Spleen (tissue), 11 donors: ENCODE measurements around the gene DVL2. TPM values are rescaled to one million over a fixed set of nuclear protein-coding genes. Genes with fewer than 3 reads are reported as not detected.

Source experiments
- DNase-seq: peaks from one replicate; pipeline ENCODE4 v3.0.0-alpha.2; 2020
- H3K27ac ChIP-seq, 8 donors: fragments of 200-600 bp; sonication (generic) in 7 of 8; 1 replicate in 4 of 8; 2 replicates in 4 of 8; pipeline versions ENCODE4 v1.5.0 to v1.8.0; 2016 to 2021; ENCODE audit warnings: inconsistent platforms in 4 of 8, mild to moderate bottlenecking in 4 of 8, moderate library complexity in 1 of 8
- H3K27me3 ChIP-seq, 7 donors: fragments of 200-600 bp; sonication (generic) in 6 of 7; replicated peaks in 1 of 7; 1 replicate in 4 of 7; 2 replicates in 3 of 7; pipeline versions ENCODE4 v1.5.0 to v1.8.0; 2016 to 2021; ENCODE audit warnings: inconsistent platforms in 3 of 7, mild to moderate bottlenecking in 1 of 7
- H3K36me3 ChIP-seq, 6 donors: fragments of 200-600 bp; sonication (generic) in 5 of 6; 1 replicate in 4 of 6; 2 replicates in 2 of 6; pipeline versions ENCODE4 v1.5.0 to v1.8.0; 2016 to 2021; ENCODE audit warnings: inconsistent platforms in 2 of 6
- H3K4me1 ChIP-seq, 6 donors: fragments of 200-600 bp; sonication (generic) in 5 of 6; 1 replicate in 3 of 6; 2 replicates in 3 of 6; pipeline versions ENCODE4 v1.5.0 to v1.8.0; 2016 to 2021; ENCODE audit warnings: inconsistent platforms in 3 of 6
- H3K4me3 ChIP-seq, 8 donors: fragments of 200-600 bp; sonication (generic) in 7 of 8; 1 replicate in 4 of 8; 2 replicates in 4 of 8; pipeline versions ENCODE4 v1.5.0 to v1.8.0; 2016 to 2021; ENCODE audit warnings: inconsistent platforms in 4 of 8, mild to moderate bottlenecking in 4 of 8, moderate library complexity in 2 of 8
- H3K9me3 ChIP-seq, 8 donors: fragments of 200-600 bp; sonication (generic) in 7 of 8; 1 replicate in 4 of 8; 2 replicates in 4 of 8; pipeline versions ENCODE4 v1.5.0 to v1.8.0; 2016 to 2021; ENCODE audit warnings: inconsistent platforms in 4 of 8
- POLR2A ChIP-seq, 3 donors: fragments of 450-650 bp; IDR thresholded peaks; one replicate each; pipeline ENCODE4 v1.5.1; 2017; ENCODE audit warnings: antibody characterized with exemption in 3 of 3, mild to moderate bottlenecking in 1 of 3
- POLR2AphosphoS5 ChIP-seq, 3 donors: sonication (generic); formaldehyde crosslinking; IDR thresholded peaks; one replicate each; pipeline ENCODE4 v1.5.1; 2017; ENCODE audit warnings: antibody characterized with exemption in 3 of 3
- WGBS, 5 donors: extraction: QIAGEN DNeasy Blood & Tissue Kit in 3 of 5; methylation state at CpG; one replicate each; pipeline versions ENCODE4 v1.1.5 to v1.1.7; 2013 to 2018; 5-methylcytosine and 5-hydroxymethylcytosine counted together
- intact Hi-C: fragments of 100-400 bp; cut with DNase I; formaldehyde crosslinking; loops from one replicate; pipeline ENCODE4 v1.15.0; 2023; ENCODE audit warnings: low total_unique reads
- polyA plus RNA-seq, 3 donors: library from polyadenylated mRNA; stranded (reverse); fragments of 200-250 nt; gene quantifications; one replicate each; pipeline ENCODE4 v1.2.1, GENCODE V29; 2013
- total RNA-seq, 7 donors: library from RNA; depleted of rRNA in 3 of 7; stranded (reverse); fragments of >200 nt in 3 of 7; fragmentation: NEBNext Ultra II Directional in 4 of 7; extraction: Animal tissue kit (Norgen Biotek cat#: 25700) in 4 of 7; gene quantifications; one replicate each; pipeline versions ENCODE4 v1.1.0 to v1.2.1, GENCODE V29; 2016 to 2021
- TF ChIP-seq, protein P1 (sequence below), 11 experiments: fragments of 200-600 bp in 7 of 11; fragments of 450-650 bp in 4 of 11; sonication (generic) in 4 of 11; IDR thresholded peaks in 8 of 11; conservative IDR thresholded peaks in 3 of 11; 1 replicate in 7 of 11; 2 replicates in 4 of 11; pipeline versions ENCODE4 v1.4.0 to v1.8.0; 2016 to 2021; ENCODE audit warnings: antibody characterized with exemption in 11 of 11, inconsistent platforms in 4 of 11, mild to moderate bottlenecking in 1 of 11
- donor health status: healthy with polysubstance abuse.
- donor health status: DM: no; HTN: no; CAD: no; lungs with moderate emphysema.
- donor health status: DM: no; HTN: no; CAD: no.
- donor health status: Bipolar disorder and iron deficiency.
- donor health status: healthy.
- donor health status: DM: no; HTN: no; CAD: no.
- donor health status: DM: yes; HTN: yes; CAD: no.

Gene DVL2
- total and polyA plus RNA-seq, 10 donors: 9.8 to 48.0 (median 37.7) TPM

DNA sequence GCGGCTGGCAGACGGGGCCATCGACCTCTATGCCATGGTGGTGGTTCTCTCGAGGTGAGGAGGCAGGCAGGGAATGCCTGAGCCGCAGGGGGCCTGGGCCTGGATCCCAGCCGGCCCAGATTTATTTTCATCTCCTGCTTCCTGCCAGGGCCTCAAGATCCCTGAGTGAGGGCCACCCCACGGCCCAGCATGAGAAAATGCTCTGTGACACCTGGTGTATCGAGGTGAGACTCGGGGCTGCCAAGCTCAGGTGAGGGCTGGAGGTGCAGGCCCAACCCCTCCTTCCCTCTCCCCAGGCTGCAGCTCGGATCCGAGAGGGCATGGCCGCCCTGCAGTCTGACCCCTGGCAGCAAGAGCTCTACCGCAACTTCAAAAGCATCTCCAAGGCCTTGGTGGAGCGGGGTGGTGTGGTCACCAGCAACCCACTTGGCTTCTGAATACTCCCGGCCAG, 9.6 kb downstream of the DVL2 start:
- TF ChIP-seq POLR2AphosphoS5 (IDR thresholded peaks at IDR 0.05): peak in 2 of 3 donors; percentile 7 to 47
- TF ChIP-seq POLR2A (IDR thresholded peaks at IDR 0.05): no peak
- Histone ChIP-seq H3K27me3 (no peaks in the 10 kb centered on the region), H3K36me3 (peaks cover 0 to 89% (median 76%) of the 10 kb centered on the region in 6 donors), H3K4me3 (no peak overlapping the region), H3K4me1 (peaks cover 9 to 36% (median 19%) of the 10 kb centered on the region in 6 donors), H3K9me3 (no peaks in the 10 kb centered on the region), H3K27ac (peak overlapping the region in 1 of 8 donors; percentile 38)
- DNase-seq: no peak
- 68 to 85% (median 79%) methylated on average over 8 to 15 of the region's 15 CpGs for WGBS, 5 donors
- intact Hi-C loops: no loop called here

DNA sequence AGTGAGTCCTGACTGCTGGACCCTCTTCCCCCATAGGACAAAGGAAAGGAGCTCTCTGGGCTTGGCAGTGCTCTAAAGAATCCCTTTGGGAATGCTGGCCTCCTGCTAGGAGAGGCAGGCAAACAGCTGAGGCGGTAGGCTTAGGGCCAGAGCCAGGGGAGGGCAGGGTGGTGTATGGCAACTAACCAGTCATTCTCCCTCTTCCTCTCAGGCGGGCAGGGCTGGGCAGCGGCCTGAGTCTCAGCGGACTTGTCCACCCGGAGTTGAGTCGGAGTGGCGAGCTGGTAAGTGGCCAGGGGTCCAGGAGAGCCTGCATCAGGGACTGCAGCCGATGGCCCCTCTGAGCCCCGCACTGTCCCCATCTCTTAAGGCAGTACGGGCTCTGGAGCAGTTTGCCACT, 10.2 kb downstream of the DVL2 start:
- Histone ChIP-seq H3K4me1 (peaks cover 14 to 42% (median 24%) of the 10 kb centered on the region in 6 donors), H3K9me3 (no peaks in the 10 kb centered on the region), H3K27me3 (no peaks in the 10 kb centered on the region), H3K27ac (peak overlapping the region in 1 of 8 donors; percentile 38), H3K4me3 (no peak overlapping the region), H3K36me3 (peaks cover 0 to 83% (median 70%) of the 10 kb centered on the region in 6 donors)
- intact Hi-C loops: no loop called here
- no peak for DNase-seq
- WGBS, 5 donors: 78 to 93% (median 91%) methylated on average over 9 to 10 of the region's 10 CpGs
- TF ChIP-seq, protein P1, sequence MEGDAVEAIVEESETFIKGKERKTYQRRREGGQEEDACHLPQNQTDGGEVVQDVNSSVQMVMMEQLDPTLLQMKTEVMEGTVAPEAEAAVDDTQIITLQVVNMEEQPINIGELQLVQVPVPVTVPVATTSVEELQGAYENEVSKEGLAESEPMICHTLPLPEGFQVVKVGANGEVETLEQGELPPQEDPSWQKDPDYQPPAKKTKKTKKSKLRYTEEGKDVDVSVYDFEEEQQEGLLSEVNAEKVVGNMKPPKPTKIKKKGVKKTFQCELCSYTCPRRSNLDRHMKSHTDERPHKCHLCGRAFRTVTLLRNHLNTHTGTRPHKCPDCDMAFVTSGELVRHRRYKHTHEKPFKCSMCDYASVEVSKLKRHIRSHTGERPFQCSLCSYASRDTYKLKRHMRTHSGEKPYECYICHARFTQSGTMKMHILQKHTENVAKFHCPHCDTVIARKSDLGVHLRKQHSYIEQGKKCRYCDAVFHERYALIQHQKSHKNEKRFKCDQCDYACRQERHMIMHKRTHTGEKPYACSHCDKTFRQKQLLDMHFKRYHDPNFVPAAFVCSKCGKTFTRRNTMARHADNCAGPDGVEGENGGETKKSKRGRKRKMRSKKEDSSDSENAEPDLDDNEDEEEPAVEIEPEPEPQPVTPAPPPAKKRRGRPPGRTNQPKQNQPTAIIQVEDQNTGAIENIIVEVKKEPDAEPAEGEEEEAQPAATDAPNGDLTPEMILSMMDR (IDR thresholded peaks at IDR 0.05 in 8 of 11, conservative IDR thresholded peaks at IDR 0.05 in 3 of 11): no peak
- TF ChIP-seq POLR2AphosphoS5 (IDR thresholded peaks at IDR 0.05): peak; percentile 23 to 66 (median 42)
- no peak for TF ChIP-seq POLR2A (IDR thresholded peaks at IDR 0.05)

DNA sequence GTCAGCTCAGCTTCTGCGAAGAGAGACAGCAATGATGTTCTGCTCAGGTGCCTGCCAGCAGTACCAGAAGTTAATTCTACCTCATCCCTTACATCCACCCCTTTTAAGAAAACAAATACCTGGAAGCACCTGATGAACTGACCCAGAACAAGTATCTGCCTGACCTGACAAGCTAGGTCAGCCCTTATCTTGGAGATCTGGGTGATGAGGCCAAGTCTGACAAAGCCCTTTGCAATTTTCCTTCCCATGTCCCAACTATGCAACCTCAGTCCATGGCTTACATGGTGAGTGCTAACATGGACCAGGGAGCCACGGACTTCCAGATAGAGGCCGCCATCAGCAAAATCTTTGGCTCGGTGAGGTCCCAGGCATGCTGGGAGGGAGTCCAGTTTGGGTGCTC, 10.9 kb downstream of the DVL2 start:
- Histone ChIP-seq H3K27ac (peak overlapping the region in 1 of 8 donors; percentile 38), H3K4me3 (no peak overlapping the region), H3K36me3 (peaks cover 0 to 76% (median 63%) of the 10 kb centered on the region in 6 donors), H3K27me3 (no peaks in the 10 kb centered on the region), H3K9me3 (no peaks in the 10 kb centered on the region), H3K4me1 (peaks cover 19 to 50% (median 32%) of the 10 kb centered on the region in 6 donors)
- 88 to 98% (median 93%) methylated on average over 4 of the region's 4 CpGs for WGBS, 5 donors
- no peak for TF ChIP-seq POLR2AphosphoS5 (IDR thresholded peaks at IDR 0.05)
- no peak for TF ChIP-seq POLR2A (IDR thresholded peaks at IDR 0.05)
- TF ChIP-seq, protein P1 (IDR thresholded peaks at IDR 0.05 in 8 of 11, conservative IDR thresholded peaks at IDR 0.05 in 3 of 11): no peak
- intact Hi-C loops: no loop called here
- DNase-seq: no peak

DNA sequence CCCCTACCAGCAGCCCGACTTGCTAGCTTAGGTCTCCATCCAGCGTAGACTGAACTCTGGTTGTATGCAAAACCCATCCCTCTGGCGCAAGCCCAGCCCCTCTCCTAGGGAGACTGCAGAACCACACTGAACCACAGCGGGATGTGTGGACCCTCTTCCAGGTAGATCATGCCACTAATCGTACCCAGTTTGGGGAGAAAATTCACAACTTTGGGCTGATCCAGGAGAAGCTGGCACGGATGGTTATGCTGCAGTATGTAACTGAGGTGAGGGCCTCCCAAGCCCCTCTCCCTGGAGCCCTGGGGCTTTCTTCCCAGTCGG, 11.4 kb downstream of the DVL2 start:
- peak overlapping the region in 1 of 8 donors; percentile 38 for H3K27ac ChIP-seq
- WGBS, 5 donors: 83 to 90% (median 86%) methylated on average over 6 to 7 of the region's 7 CpGs
- H3K4me3 ChIP-seq: no peak overlapping the region
- intact Hi-C loops: no loop called here
- H3K4me1 ChIP-seq: peaks cover 23 to 54% (median 36%) of the 10 kb centered on the region in 6 donors
- no peaks in the 10 kb centered on the region for H3K9me3 ChIP-seq
- DNase-seq: no peak
- H3K36me3 ChIP-seq: peaks cover 0 to 72% (median 59%) of the 10 kb centered on the region in 6 donors
- TF ChIP-seq, protein P1 (IDR thresholded peaks at IDR 0.05 in 8 of 11, conservative IDR thresholded peaks at IDR 0.05 in 3 of 11): no peak
- TF ChIP-seq POLR2A (IDR thresholded peaks at IDR 0.05): no peak
- TF ChIP-seq POLR2AphosphoS5 (IDR thresholded peaks at IDR 0.05): peak in 1 of 3 donors; percentile 16
- no peaks in the 10 kb centered on the region for H3K27me3 ChIP-seq
